NCI-H748 (cell line): ENCODE data around the gene LARP4B.
"Not testable (repeated sequence)": the region's sequence is repeated elsewhere in the genome, so short reads cannot be mapped to it uniquely, and the experiment has no call there.

Experiments used
- DNase-seq: peaks from one replicate; lab custom pipeline; 2025; ENCODE audit not compliant: unreplicated experiment; lab: John Stamatoyannopoulos, UW

Gene LARP4B

DNA sequence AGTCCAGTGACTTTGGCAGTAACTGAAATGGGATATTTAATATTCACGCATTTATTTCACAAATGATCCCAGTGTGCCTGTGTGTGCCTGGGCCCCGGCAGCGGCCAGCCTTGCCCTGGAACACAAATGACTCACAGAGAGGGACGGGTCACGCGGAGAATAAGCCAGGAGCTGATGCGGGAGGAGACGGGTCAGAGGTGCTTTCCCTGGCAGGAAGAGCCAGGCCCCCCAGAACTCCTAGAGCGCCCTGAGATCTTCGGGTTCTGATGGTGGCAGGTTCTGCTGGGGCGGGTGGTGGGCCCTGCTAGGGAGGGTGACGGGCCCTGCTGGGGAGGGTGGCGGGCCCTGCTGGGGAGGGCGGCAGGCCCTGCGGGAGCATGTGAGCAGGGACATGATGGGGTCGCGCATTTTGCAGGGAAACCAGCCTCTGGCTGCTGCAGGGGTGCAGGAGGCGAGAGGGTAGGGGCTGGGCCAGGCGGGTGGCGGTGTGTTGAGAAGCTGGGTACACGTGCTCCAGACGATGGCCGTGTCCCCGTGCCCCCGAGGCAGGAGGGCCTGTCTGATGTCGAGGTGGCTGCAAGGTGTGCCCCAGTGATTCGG lies 157.8 kb downstream of the LARP4B start:
- no peak for DNase-seq

DNA sequence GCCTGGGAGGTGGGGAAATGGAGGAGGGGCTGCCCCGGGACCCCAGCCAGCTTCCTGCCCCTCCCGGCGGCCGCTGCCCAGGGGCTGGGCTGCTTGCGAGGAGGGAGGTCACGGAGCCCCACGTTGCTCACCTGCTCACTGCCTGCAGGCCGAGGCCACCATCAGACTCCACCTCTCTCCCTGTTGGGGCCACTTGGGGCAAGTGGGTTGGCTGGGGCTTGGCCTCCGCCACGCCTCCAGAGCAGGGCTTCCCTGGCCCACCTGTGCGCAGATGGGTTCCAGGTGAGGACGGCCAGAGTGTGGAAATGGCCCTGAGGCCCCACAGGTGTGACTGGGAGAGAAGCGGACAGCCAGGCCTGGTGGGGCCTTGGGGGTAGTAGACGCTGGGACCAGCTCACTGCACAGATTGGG lies 159.3 kb downstream of the LARP4B start:
- DNase-seq, result no peak

DNA sequence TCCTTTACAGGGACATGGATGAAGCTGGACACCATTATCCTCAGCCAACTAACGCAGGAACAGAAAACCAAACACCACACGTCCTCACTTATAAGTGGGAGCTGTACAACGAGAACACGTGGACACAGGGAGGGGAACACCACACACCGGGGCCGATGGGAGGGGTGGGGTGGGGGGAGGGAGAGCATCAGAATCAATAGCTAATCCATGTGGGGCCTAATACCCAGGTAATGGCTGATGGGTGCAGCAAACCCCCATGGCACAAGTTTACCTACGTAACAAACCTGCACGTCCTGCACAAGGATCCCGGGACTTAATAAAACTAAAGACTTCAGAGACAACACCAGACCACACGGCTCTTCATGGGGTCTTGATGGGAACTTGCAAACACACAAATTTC lies 159.9 kb downstream of the LARP4B start:
- DNase-seq, result no peak

DNA sequence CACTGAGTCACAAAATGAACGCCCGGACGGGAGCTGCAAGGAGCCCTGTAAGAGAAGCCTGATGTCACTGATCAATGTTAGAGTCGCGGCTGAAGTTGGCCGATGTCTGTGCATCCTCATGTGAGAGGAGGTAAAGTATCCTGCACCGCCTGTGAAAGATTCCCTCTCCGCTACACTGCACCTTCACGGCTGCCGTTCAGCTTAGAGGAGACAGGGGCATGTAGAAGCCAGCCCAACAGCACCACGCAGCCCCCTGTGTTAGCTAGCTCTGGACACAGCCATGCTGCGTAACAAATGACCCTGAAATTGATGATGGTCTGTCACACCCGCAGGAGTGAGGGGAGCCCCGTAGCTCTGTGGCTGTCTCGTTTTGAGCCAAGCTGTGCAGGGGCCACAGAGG lies 160.5 kb downstream of the LARP4B start:
- no peak for DNase-seq

DNA sequence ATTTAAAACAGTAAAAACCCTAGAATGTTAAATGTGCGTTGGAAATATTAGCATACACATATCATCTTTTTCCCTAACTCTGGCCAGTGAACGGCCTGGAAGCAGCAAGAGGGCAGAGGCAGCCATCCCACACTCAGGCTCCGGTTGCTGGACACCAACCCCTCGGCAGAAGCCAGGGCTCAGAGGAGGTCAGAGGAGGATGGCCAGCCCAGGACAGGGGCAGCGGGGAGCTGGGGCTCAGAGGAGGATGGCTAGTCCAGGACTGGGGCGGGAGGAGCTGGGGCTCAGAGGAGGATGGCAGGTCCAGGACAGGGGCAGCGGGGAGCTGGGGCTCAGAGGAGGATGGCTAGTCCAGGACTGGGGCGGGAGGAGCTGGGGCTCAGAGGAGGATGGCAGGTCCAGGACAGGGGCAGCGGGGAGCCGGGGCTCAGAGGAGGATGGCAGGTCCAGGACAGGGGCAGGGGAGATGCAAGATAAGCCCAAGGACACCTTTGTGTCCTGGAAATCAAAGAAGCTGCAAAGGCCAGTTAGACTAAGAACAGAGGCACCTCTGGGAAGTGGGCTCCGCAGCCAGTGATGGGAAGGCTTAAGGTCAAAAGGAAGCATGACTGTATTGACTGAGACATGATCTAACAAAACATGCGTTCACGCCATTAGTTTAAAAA lies 161.3 kb downstream of the LARP4B start:
- DNase-seq, result not testable (repeated sequence)

DNA sequence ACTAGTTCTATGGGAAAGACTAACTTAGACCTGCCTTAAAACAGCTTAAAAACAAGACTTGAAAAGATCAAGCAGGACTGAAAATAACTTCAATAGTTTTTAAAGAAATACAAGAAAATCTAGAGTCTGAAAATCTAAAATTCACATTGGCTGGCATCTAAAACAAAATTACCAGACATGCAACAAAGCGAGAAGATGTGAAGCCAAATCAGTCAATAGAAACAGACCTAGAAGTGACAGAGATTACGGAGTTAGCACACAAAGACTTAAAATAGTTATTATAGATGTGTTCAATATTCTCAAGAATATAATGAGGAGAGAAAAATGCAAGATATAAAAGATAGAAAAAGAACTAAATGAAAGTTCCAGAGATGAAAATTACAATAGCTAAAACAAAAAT lies 163.7 kb downstream of the LARP4B start:
- no peak for DNase-seq

DNA sequence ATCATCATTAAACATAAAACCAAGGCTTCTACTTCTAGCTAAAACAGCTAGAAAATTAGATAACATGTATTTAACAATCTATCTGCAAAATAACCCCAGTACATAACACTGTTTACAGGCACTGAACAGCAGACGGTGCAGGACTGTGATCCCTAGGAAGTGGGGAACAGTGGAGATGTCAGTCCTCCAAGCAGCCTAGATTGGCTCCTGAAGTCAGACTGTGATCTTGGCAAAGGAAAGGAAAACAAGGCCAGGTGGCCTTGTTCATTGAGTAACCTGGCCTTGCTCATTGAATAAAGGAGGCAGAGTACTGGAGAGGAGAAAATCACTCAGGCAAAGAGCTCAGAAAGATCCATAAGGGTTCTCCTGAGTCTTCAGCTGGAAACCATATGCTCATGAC lies 164.3 kb downstream of the LARP4B start:
- no peak for DNase-seq

DNA sequence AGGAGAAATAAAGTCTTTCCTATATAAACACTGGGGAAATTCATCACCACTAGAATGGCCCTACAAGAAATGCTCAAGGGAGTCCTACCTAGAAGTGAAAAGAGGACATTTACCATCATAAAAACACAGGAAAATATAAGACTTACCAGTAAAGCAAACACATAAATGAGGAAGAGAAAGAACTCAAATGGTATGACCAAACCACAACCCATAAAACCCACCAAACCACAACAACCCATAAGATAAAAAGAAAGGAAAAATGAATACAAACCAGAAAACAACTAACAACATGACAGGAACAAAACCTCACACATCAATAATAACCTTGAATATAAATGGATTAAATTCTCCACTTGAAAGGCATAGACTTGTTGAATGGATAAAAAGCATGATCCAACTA lies 170.1 kb downstream of the LARP4B start:
- no peak for DNase-seq

DNA sequence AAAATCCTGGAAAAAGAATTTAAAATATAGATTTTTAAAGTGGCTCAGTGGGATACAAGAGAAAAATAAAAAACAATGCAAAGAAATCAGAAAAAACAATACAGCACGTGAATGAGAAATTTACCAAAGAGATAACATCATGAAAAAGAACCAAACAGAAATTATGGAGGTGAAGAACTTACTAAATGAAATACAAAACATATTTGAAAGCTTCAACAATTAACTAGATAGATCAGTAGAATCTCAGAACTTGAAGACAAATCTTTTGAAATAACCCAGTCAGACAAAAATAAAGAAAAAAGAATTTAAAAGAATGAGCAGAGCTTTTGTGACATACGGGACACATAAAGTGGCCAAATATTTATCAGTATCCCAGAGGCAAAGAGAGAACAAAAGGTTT lies 170.9 kb downstream of the LARP4B start:
- DNase-seq, result no peak

DNA sequence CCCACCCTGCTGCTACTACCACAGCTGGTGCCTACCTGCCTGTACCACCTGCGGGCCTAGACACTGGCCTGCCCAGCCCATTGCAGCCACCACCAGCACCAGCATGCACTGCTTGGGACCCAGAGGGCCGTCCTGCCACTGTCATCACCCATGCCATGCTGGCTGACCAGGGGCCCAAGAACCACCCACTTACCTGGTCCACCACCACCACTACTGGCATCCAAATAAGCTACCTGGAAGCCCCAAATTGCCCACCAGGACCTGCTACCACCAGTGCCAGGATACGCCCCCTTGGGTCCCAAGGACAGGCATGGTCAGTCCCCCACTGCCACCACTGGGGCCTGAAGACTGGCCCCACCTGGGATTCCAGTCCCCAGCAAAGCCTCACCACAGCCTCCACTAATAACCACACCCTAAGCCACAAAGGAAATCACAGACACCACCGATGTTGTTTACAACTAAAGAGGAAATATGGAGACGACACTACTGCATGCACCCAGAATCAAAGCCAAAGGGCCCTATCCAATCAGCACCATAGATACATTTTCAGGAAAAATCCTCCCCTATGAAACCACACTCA lies 171.5 kb downstream of the LARP4B start:
- no peak for DNase-seq
